ENCODE results near the gene SPACA5.
"Not testable (repeated sequence)": the region's sequence is repeated elsewhere in the genome, so short reads cannot be mapped to it uniquely, and the experiment has no call there.

The SPACA5 gene

GRCh38 chrX:48020472-48020871, 13.7 kb downstream of the SPACA5 start:
- not testable (repeated sequence) for DNase-seq (ENCODE audit: insufficient read length, low spot score)
- FAIRE-seq = peak; percentile 77

GRCh38 chrX:48021026-48021900, 14.5 kb downstream of the SPACA5 start:
- DNase-seq (ENCODE audit: insufficient read length, low spot score) (no peak), FAIRE-seq (peak; percentile 85)
- no peak for TF ChIP-seq CTCF (IDR thresholded peaks at IDR 0.05; ENCODE audit: insufficient read depth, missing control alignments)

DNA sequence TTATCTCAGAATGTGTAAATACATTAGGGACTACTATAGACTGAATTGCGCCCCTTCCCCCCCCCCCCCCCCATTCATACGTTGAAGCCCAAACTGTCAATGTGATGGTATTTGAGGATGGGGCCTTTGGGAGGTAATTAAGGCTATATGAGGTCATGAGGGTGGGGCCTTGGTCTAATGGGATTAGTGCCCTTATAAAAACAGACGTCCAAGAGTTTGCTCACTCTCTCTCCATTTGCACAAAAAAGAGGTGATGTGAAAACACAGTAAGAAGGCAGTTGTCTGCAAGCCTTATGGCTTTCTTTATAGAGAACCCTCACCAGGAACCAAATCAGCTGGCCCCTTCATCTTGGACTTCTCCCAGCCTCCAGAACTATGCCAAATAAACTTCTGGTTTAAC, 15.3 kb downstream of the SPACA5 start:
- no peak for TF ChIP-seq CTCF (IDR thresholded peaks at IDR 0.05; ENCODE audit: insufficient read depth, missing control alignments)
- no peak for FAIRE-seq
- DNase-seq (ENCODE audit: insufficient read length, low spot score) = no peak

- FAIRE-seq = no peak
- TF ChIP-seq CTCF (IDR thresholded peaks at IDR 0.05; ENCODE audit: insufficient read depth, missing control alignments) = no peak
- no peak for DNase-seq (ENCODE audit: insufficient read length, low spot score)
Measured at GRCh38 chrX:48022738-48023137, 15.9 kb downstream of the SPACA5 start.

DNA sequence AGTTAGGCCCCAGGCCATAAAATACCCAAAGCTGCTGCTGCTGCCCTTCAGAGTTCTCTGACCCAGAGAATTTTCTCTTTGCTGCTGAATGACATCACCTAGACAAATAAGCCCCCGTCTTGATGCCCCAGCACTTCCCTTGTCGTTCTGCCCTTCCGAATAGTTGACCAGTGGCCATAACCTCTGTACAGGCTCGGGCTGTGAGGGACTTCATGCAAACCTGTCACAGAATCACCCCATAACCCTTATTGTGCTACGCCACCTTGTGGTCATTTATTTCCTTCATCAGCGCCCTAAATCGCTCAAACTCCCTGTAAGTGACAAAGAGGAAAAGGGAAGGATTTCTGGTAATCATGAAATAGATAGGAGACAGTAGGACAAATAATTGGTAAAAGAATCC, 18.8 kb downstream of the SPACA5 start:
- DNase-seq (ENCODE audit: insufficient read length, low spot score) = no peak
- peak; percentile 69 for TF ChIP-seq CTCF (IDR thresholded peaks at IDR 0.05; ENCODE audit: insufficient read depth, missing control alignments)
- FAIRE-seq = peak; percentile 69

DNA sequence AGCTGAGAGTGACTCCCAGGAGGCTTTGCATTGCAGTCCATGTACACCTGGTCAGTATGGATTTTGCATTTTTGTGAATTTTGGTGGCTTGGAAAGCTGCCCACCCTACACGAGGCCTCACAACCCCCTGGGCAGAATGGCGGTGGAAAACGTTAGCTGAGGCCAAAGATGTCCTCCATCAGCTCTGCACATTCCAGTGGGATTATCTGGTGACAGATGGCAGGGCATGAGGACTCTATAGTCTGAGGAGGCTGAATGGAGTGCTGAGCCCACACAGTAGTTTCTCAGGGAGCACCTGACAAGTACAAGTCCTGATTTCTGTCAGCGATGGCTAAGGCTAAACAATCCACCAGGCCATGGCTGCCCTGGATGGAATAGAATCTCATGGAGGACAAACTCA, 20.8 kb downstream of the SPACA5 start:
- DNase-seq (ENCODE audit: insufficient read length, low spot score) = not testable (repeated sequence)
- FAIRE-seq = peak; percentile 88

- FAIRE-seq = no peak
Measured at GRCh38 chrX:48028091-48028490, 21.3 kb downstream of the SPACA5 start.

More at GRCh38 chrX:48028091-48028490, 21.3 kb downstream of the SPACA5 start:
- no peak for DNase-seq (ENCODE audit: insufficient read length, low spot score)
- no peak for TF ChIP-seq CTCF (IDR thresholded peaks at IDR 0.05; ENCODE audit: insufficient read depth, missing control alignments)
